Measurements from ENCODE around the gene COL20A1. TPM values are rescaled to one million over a fixed set of nuclear protein-coding genes. Genes with fewer than 3 reads are reported as not detected.
A peak's percentile ranks its signal among the peaks of the same experiment; 100 is the strongest.

COL20A1 gene
- total RNA-seq, 1 experiment from 2014 or later = 2.3 TPM

GRCh38 chr20:63295846-63296245, 2.9 kb downstream of the COL20A1 start:
- no peak overlapping the region for H3K4ac ChIP-seq (ENCODE audit: low read depth, low read length)
- H3K4me1 Mint-ChIP-seq = peaks cover 5 to 22% of the 10 kb centered on the region in 2 experiments; a peak in 3 of 4 replicates
- no peaks in the 10 kb centered on the region for H3K9me3 Mint-ChIP-seq
- no peak for DNase-seq
- H3K9ac ChIP-seq (ENCODE audit: extremely low read depth, insufficient read length, low read length) = no peak overlapping the region
- H3K4me1 ChIP-seq (ENCODE audit: insufficient read depth, low read length) = no peaks in the 10 kb centered on the region; the same call in 1 of the 2 replicates
- H3K9me3 ChIP-seq (ENCODE audit: control insufficient read depth, low read depth, low read length) = no peaks in the 10 kb centered on the region
- no peaks in the 10 kb centered on the region for H4K20me1 ChIP-seq (ENCODE audit: control insufficient read depth, insufficient read depth, insufficient read length)
- H2BK15ac ChIP-seq (ENCODE audit: low read depth, low read length) = no peak overlapping the region
- H3K27ac Mint-ChIP-seq = peak overlapping the region in 1 of 3 experiments; percentile 87; a peak in 1 of 7 replicates
- H3K79me2 ChIP-seq (ENCODE audit: insufficient read depth, low read length) = no peaks in the 10 kb centered on the region
- H2AK5ac ChIP-seq (ENCODE audit: insufficient read length, low read length) = no peak overlapping the region
- H3K23me2 ChIP-seq (ENCODE audit: insufficient read length, low read depth, low read length, poor library complexity, severe bottlenecking) = no peaks in the 10 kb centered on the region
- no peak overlapping the region for H2BK20ac ChIP-seq (ENCODE audit: low read depth, low read length, poor library complexity, severe bottlenecking)
- H2BK120ac ChIP-seq (ENCODE audit: low read depth, low read length, poor library complexity, severe bottlenecking) = no peak overlapping the region
- WGBS (ENCODE audit: extremely low coverage, insufficient read length, low lambda C conversion rate) = no CpG with 5 or more reads among the region's 20 CpGs
- H3K4me3 Mint-ChIP-seq = peak overlapping the region in 1 of 2 experiments; percentile 60; a peak in 2 of 5 replicates
- no peak overlapping the region for H4K91ac ChIP-seq (ENCODE audit: insufficient read length, low read depth, low read length)
- TF ChIP-seq CTCF (conservative IDR thresholded peaks at IDR 0.05) = no peak
- H3K27me3 Mint-ChIP-seq (ENCODE audit: low read depth) = peaks cover 20% of the 10 kb centered on the region
- no peak overlapping the region for H3K18ac ChIP-seq (ENCODE audit: insufficient read length, low read depth, low read length)
- H3K79me1 ChIP-seq (ENCODE audit: insufficient read depth, low read depth, low read length, poor library complexity, severe bottlenecking) = no peaks in the 10 kb centered on the region
- H2BK5ac ChIP-seq (ENCODE audit: insufficient read length, low read length) = no peak overlapping the region
- no peak overlapping the region for H2AFZ ChIP-seq (ENCODE audit: low read length)
- H4K8ac ChIP-seq (replicated peaks; ENCODE audit: insufficient read length, low read depth, low read length) = no peak overlapping the region
- no peak overlapping the region for H3K27ac ChIP-seq (ENCODE audit: insufficient read length, low read depth, low read length)
- H3K14ac ChIP-seq (ENCODE audit: insufficient read depth, low read length) = no peak overlapping the region
- H3T11ph ChIP-seq (ENCODE audit: low read length) = no peak overlapping the region
- no peak overlapping the region for H2BK12ac ChIP-seq (ENCODE audit: insufficient read length, low read depth, low read length)
- no peaks in the 10 kb centered on the region for H3K36me3 Mint-ChIP-seq (ENCODE audit: insufficient read depth in 1 of 3, low read depth in 3 of 3)
- H3K23ac ChIP-seq (ENCODE audit: insufficient read length, low read depth, low read length) = no peak overlapping the region
- H4K5ac ChIP-seq (ENCODE audit: insufficient read length, low read depth, low read length) = no peak overlapping the region
- H3K27me3 ChIP-seq (ENCODE audit: insufficient read depth, low read length) = no peaks in the 10 kb centered on the region
- no peak overlapping the region for H3K56ac ChIP-seq (ENCODE audit: insufficient read length, low read depth, low read length)
- H3K4me2 ChIP-seq (ENCODE audit: insufficient read depth, insufficient read length, low read length) = peak overlapping the region; percentile 19

Measured in H9 (cell line).